ENCODE measurements around the gene PPM1H.
"Not testable (repeated sequence)": the region's sequence is repeated elsewhere in the genome, so short reads cannot be mapped to it uniquely, and the experiment has no call there.

Gene PPM1H

DNA sequence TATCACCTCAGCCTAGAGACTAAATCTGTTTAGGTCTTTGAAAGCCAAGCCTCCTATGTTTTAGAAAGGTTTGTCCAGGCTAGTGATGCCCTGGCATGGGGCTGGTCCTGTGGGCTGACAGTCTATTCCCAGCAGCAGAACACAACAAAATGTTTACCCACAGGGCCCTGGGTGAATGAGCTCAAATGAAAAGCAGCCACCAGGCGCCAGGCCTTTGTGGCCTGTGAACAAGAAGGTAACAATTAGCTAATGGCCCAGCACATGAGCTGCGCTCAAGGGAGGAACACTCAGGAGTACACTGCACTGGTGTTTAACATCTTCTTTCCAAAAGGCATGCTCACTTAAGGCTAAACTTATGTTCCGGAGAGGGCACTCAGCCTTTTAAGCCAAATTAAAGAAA is 266.2 kb downstream of the PPM1H start:
- TF ChIP-seq CTCF (IDR thresholded peaks at IDR 0.05; ENCODE audit: low read depth, low read length) = no peak
- TF ChIP-seq MAX (IDR thresholded peaks at IDR 0.05; ENCODE audit: low read depth, low read length) = no peak
- TF ChIP-seq POLR2A (IDR thresholded peaks at IDR 0.05; ENCODE audit: extremely low read depth, insufficient read length) = no peak
- no peak for TF ChIP-seq MYC (IDR thresholded peaks at IDR 0.05; ENCODE audit: low read depth, low read length)
- no peak overlapping the region for H3K4me3 ChIP-seq (ENCODE audit: low read depth, low read length)
- DNase-seq (ENCODE audit: low read depth) = no peak

DNA sequence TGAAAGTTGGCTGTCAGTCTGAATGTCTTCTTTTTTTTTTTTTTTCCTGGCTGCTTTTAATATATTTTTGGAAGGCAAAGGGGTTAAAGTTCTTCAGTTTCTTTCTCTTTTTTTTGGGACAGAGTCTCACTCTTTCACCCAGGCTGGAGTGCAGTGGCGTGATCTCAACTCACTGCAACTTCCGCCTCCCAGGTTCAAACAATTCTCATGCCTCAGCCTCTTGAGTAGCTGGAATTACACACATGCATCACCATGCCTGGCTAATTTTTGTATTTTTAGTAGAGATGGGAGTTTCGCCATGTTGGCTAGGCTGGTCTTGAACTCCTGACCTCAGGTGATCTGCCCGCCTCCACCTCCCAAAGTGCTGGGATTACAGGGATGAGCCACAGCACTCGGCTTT is 270.0 kb downstream of the PPM1H start:
- not testable (repeated sequence) for DNase-seq (ENCODE audit: low read depth); H3K4me3 ChIP-seq (ENCODE audit: low read depth, low read length)

GRCh38 chr12:62660756-62661155 is 274.2 kb downstream of the PPM1H start:
- no peak overlapping the region for H3K4me3 ChIP-seq (ENCODE audit: low read depth, low read length)
- DNase-seq (ENCODE audit: low read depth) = no peak

GRCh38 chr12:62659453-62660295 is 275.3 kb downstream of the PPM1H start:
- no peak for DNase-seq (ENCODE audit: low read depth)
- no peak for TF ChIP-seq POLR2A (IDR thresholded peaks at IDR 0.05; ENCODE audit: extremely low read depth, insufficient read length)
- H3K4me3 ChIP-seq (ENCODE audit: low read depth, low read length) = no peak overlapping the region

More at GRCh38 chr12:62660756-62661155, 274.2 kb downstream of the PPM1H start:
- TF ChIP-seq POLR2A (IDR thresholded peaks at IDR 0.05; ENCODE audit: extremely low read depth, insufficient read length) = no peak
- TF ChIP-seq CTCF (IDR thresholded peaks at IDR 0.05; ENCODE audit: low read depth, low read length) = no peak
- no peak for TF ChIP-seq MAX (IDR thresholded peaks at IDR 0.05; ENCODE audit: low read depth, low read length)
- no peak for TF ChIP-seq MYC (IDR thresholded peaks at IDR 0.05; ENCODE audit: low read depth, low read length)

GRCh38 chr12:62658910-62659309 is 276.0 kb downstream of the PPM1H start:
- no peak overlapping the region for H3K4me3 ChIP-seq (ENCODE audit: low read depth, low read length)
- no peak for DNase-seq (ENCODE audit: low read depth)
- TF ChIP-seq MAX (IDR thresholded peaks at IDR 0.05; ENCODE audit: low read depth, low read length) (no peak), CTCF (IDR thresholded peaks at IDR 0.05; ENCODE audit: low read depth, low read length) (no peak), POLR2A (IDR thresholded peaks at IDR 0.05; ENCODE audit: extremely low read depth, insufficient read length) (no peak), MYC (IDR thresholded peaks at IDR 0.05; ENCODE audit: low read depth, low read length) (no peak)

DNA sequence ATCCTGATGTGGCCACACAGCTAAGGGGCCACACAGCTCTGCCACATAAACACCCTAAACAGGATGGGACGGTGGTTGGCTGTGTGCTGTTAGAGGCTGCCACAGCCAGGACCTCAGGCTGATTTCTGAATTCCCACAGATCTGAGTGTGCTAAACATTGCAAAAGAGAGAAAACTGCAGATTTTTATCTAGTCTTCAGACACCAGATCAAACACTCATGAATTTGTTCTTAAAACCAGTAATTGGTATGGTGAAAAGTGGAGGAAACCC is 277.7 kb downstream of the PPM1H start:
- H3K4me3 ChIP-seq (ENCODE audit: low read depth, low read length) = no peak overlapping the region
- no peak for DNase-seq (ENCODE audit: low read depth)
- TF ChIP-seq POLR2A (IDR thresholded peaks at IDR 0.05; ENCODE audit: extremely low read depth, insufficient read length) (no peak), CTCF (IDR thresholded peaks at IDR 0.05; ENCODE audit: low read depth, low read length) (no peak), MYC (IDR thresholded peaks at IDR 0.05; ENCODE audit: low read depth, low read length) (no peak), MAX (IDR thresholded peaks at IDR 0.05; ENCODE audit: low read depth, low read length) (no peak)
